ENCODE data around the gene DGKI. TPM values are rescaled to one million over a fixed set of nuclear protein-coding genes. Genes with fewer than 3 reads are reported as not detected.

DGKI gene
- total RNA-seq, 4 donors from 2014 or later = 0.66 to 2.9 (median 1.7) TPM

DNA sequence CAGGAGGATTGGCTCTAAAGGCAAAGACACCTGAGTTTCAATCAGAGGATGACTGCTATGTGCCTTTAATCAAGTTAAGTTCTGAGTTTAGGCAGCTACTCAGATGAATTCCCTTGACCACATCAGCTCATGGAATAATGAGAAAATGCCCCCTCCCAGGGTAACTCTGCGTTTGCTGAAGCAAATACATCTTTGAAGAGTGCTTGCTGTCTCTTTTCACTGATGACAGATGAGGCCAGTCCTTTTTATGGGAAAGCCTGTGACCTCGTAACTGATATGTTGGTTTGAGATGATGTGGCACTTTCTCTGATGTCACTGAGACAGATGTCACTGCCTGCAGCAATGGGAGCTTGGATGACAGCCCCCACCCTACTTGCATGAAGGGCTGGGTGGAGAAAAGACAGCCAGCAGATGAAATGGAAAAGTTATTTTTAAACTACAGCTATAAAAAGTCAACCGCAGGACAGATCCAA is 43.7 kb upstream of the DGKI start:
- H3K9me3 ChIP-seq = no peaks in the 10 kb centered on the region
- WGBS = 60% methylated on average over 3 of the region's 3 CpGs
- H3K27ac ChIP-seq (replicated peaks in 1 of 4) = no peak overlapping the region
- no peaks in the 10 kb centered on the region for H3K27me3 ChIP-seq
- DNase-seq (ENCODE audit: extremely low spot score) = no peak
- no peak overlapping the region for H3K4me3 ChIP-seq
- H3K4me1 ChIP-seq = peaks cover 10 to 41% (median 34%) of the 10 kb centered on the region in 4 donors
- TF ChIP-seq EP300 (IDR thresholded peaks at IDR 0.05) (no peak), POLR2A (IDR thresholded peaks at IDR 0.05; ENCODE audit: low read depth) (no peak), POLR2AphosphoS5 (IDR thresholded peaks at IDR 0.05) (no peak)
- TF ChIP-seq, protein P1, sequence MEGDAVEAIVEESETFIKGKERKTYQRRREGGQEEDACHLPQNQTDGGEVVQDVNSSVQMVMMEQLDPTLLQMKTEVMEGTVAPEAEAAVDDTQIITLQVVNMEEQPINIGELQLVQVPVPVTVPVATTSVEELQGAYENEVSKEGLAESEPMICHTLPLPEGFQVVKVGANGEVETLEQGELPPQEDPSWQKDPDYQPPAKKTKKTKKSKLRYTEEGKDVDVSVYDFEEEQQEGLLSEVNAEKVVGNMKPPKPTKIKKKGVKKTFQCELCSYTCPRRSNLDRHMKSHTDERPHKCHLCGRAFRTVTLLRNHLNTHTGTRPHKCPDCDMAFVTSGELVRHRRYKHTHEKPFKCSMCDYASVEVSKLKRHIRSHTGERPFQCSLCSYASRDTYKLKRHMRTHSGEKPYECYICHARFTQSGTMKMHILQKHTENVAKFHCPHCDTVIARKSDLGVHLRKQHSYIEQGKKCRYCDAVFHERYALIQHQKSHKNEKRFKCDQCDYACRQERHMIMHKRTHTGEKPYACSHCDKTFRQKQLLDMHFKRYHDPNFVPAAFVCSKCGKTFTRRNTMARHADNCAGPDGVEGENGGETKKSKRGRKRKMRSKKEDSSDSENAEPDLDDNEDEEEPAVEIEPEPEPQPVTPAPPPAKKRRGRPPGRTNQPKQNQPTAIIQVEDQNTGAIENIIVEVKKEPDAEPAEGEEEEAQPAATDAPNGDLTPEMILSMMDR (IDR thresholded peaks at IDR 0.05) = no peak
- intact Hi-C loops (cut with DNase I) = no loop called here
- peaks cover 9 to 79% (median 42%) of the 10 kb centered on the region in 4 donors for H3K36me3 ChIP-seq

DNA sequence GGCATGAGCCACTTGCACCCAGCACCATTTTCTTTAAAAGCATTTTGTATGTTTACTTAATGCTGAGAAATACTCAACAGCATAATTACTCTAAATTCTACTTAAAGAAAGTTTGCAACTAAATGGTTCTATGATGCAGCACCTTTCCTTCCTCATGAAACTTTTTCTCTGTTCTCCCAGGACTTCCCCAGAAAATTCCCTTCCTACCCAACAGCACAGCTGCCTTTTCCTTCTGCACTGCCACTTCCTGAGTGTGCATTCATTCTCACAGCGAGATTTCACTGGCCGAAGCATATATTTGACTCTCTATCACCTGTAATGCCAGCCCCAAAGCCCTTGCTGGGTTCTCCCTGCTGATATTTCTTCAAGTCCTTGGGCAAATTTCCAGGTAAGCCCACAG is 41.5 kb upstream of the DGKI start:
- no peak for DNase-seq (ENCODE audit: extremely low spot score)
- Histone ChIP-seq H3K4me1 (peaks cover 10 to 46% (median 36%) of the 10 kb centered on the region in 4 donors), H3K36me3 (peaks cover 23 to 79% (median 43%) of the 10 kb centered on the region in 4 donors), H3K27me3 (no peaks in the 10 kb centered on the region), H3K27ac (replicated peaks in 1 of 4) (no peak overlapping the region), H3K9me3 (no peaks in the 10 kb centered on the region), H3K4me3 (no peak overlapping the region)
- intact Hi-C loops (cut with DNase I) = loop anchor here (10.0 kb wide), 1 partner anchor 1247 kb away; a partner anchor contains a TSS
- TF ChIP-seq, protein P1 (IDR thresholded peaks at IDR 0.05) = no peak
- TF ChIP-seq EP300 (IDR thresholded peaks at IDR 0.05) (no peak), POLR2AphosphoS5 (IDR thresholded peaks at IDR 0.05) (no peak), POLR2A (IDR thresholded peaks at IDR 0.05; ENCODE audit: low read depth) (no peak)
- WGBS = 88% methylated on average over 2 of the region's 2 CpGs

DNA sequence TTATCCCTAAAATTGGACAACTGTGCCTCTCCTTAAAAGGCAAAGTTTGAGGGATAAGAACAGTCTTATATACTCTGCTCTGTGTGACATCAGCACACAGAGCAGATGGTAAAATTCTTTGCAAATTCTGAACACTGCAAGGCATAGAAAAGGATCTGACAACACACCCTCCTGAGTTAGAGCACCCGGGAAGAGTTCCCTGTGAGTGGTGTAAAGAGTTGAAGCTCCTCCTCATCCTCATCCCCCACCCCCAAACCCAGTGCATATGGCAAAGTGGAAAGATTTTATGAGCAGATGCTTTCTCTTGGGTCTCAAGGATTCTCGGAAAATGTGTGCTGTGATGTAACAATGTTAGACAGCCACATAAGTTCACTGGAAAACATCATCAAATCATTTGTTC is 40.0 kb upstream of the DGKI start:
- no peak for DNase-seq (ENCODE audit: extremely low spot score)
- H3K4me1 ChIP-seq = peaks cover 10 to 52% (median 40%) of the 10 kb centered on the region in 4 donors
- no peaks in the 10 kb centered on the region for H3K27me3 ChIP-seq
- TF ChIP-seq POLR2A (IDR thresholded peaks at IDR 0.05; ENCODE audit: low read depth) (no peak), POLR2AphosphoS5 (IDR thresholded peaks at IDR 0.05) (no peak)
- H3K36me3 ChIP-seq = peaks cover 30 to 81% (median 53%) of the 10 kb centered on the region in 4 donors
- intact Hi-C loops (cut with DNase I) = loop anchor here (10.0 kb wide), 1 partner anchor 1248 kb away; a partner anchor contains a TSS
- 56% methylated on average over 2 of the region's 2 CpGs for WGBS
- peak overlapping the region; percentile 33 to 67 (median 66) for H3K27ac ChIP-seq (replicated peaks in 1 of 4)
- H3K4me3 ChIP-seq = no peak overlapping the region
- no peaks in the 10 kb centered on the region for H3K9me3 ChIP-seq

DNA sequence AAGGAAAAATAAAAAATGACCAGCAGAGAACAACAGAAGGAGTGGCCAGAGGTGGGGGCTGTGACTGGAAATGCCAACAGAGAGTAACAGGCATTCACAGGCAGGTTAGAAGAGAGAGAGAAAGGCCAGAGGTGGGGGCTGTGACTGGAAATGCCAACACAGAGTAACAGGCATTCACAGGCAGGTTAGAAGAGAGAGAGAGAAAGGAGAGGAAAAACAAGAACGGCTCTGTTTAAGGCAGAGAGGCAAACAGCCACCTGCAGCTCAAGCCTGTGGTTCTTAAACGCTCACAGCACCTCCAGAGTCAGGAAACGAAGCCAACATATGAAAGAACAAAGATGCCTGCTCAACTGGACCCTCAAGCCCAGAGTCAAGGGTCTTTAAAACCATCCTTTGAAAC is 39.5 kb upstream of the DGKI start:
- 62% methylated on average over 3 of the region's 3 CpGs for WGBS
- intact Hi-C loops (cut with DNase I) = loop anchor here (10.0 kb wide), 1 partner anchor 1249 kb away; a partner anchor contains a TSS
- Histone ChIP-seq H3K4me1 (peaks cover 10 to 51% (median 39%) of the 10 kb centered on the region in 4 donors), H3K27ac (replicated peaks in 1 of 4) (peak overlapping the region; percentile 33 to 67 (median 66)), H3K27me3 (no peaks in the 10 kb centered on the region), H3K36me3 (peaks cover 35 to 81% (median 56%) of the 10 kb centered on the region in 4 donors), H3K9me3 (no peaks in the 10 kb centered on the region), H3K4me3 (no peak overlapping the region)
- no peak for TF ChIP-seq POLR2A (IDR thresholded peaks at IDR 0.05; ENCODE audit: low read depth)
- TF ChIP-seq POLR2AphosphoS5 (IDR thresholded peaks at IDR 0.05) = no peak
- TF ChIP-seq EP300 (IDR thresholded peaks at IDR 0.05) = no peak
- TF ChIP-seq, protein P1 (IDR thresholded peaks at IDR 0.05) = no peak
- DNase-seq (ENCODE audit: extremely low spot score) = no peak

DNA sequence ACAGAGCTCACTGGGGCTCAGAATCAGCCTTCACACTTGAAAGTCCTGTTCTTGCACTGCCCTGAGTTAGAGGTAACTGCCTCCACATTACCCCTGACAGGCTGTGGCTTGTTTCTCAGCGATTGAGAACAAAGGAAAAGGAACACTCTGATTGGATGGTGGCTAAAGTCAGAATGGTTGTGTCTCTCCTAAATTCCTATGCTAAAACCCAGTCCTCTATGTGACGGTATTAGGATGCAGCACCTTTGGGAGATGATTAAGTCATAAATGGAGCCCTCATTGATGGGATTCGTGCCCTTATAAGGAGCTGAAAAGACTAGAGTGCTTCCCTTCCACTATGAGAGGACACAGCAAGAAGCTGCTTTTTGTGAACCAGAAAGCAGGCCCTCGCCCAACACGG is 38.9 kb upstream of the DGKI start:
- H3K9me3 ChIP-seq = no peaks in the 10 kb centered on the region
- 82% methylated on average over 5 of the region's 5 CpGs for WGBS
- no peak overlapping the region for H3K4me3 ChIP-seq
- peaks cover 38 to 81% (median 62%) of the 10 kb centered on the region in 4 donors for H3K36me3 ChIP-seq
- peaks cover 10 to 45% (median 35%) of the 10 kb centered on the region in 4 donors for H3K4me1 ChIP-seq
- DNase-seq (ENCODE audit: extremely low spot score) = no peak
- H3K27me3 ChIP-seq = no peaks in the 10 kb centered on the region
- intact Hi-C loops (cut with DNase I) = loop anchor here (10.0 kb wide), 1 partner anchor 1249 kb away; a partner anchor contains a TSS
- peak overlapping the region; percentile 33 to 67 (median 66) for H3K27ac ChIP-seq (replicated peaks in 1 of 4)
- TF ChIP-seq POLR2A (IDR thresholded peaks at IDR 0.05; ENCODE audit: low read depth) (no peak), POLR2AphosphoS5 (IDR thresholded peaks at IDR 0.05) (no peak), EP300 (IDR thresholded peaks at IDR 0.05) (no peak)
- TF ChIP-seq, protein P1 (IDR thresholded peaks at IDR 0.05) = no peak
